PFSK-1 (cell line): ENCODE data around the gene TASOR2.

Experiments used
- FOXP2 ChIP-seq: optimal IDR thresholded peaks from 2 replicates; pipeline ENCODE3; 2011; ENCODE audit warnings: borderline replicate concordance, control low read depth, inconsistent platforms; ENCODE audit not compliant: insufficient read depth; ENCODE audit errors: extremely low read length, extremely low read depth
- POLR2AphosphoS5 ChIP-seq: IDR thresholded peaks from 2 replicates; pipeline ENCODE4 v1.6.1; 2012; ENCODE audit warnings: low read depth, mild to moderate bottlenecking, control low read depth, low read length, moderate library complexity
- SIN3A ChIP-seq: IDR thresholded peaks from 2 replicates; pipeline ENCODE4 v1.6.1; 2012; ENCODE audit warnings: mild to moderate bottlenecking, low read length, moderate library complexity, borderline replicate concordance; ENCODE audit not compliant: insufficient read depth
- TAF1 ChIP-seq: IDR thresholded peaks from 2 replicates; pipeline ENCODE4 v1.6.1; 2012; ENCODE audit warnings: low read length, control low read depth, borderline replicate concordance; ENCODE audit not compliant: insufficient read depth
- TF ChIP-seq, protein P1 (sequence below), 2 experiments: IDR thresholded peaks; 2 replicates each; pipeline versions ENCODE4 v1.6.1 to v1.8.0; 2011 to 2012; ENCODE audit warnings: low read depth in 2 of 2, low read length in 2 of 2, control low read depth in 1 of 2, inconsistent platforms in 1 of 2, mild to moderate bottlenecking in 1 of 2, moderate library complexity in 1 of 2; ENCODE audit not compliant: insufficient read depth in 1 of 2

The TASOR2 gene

DNA sequence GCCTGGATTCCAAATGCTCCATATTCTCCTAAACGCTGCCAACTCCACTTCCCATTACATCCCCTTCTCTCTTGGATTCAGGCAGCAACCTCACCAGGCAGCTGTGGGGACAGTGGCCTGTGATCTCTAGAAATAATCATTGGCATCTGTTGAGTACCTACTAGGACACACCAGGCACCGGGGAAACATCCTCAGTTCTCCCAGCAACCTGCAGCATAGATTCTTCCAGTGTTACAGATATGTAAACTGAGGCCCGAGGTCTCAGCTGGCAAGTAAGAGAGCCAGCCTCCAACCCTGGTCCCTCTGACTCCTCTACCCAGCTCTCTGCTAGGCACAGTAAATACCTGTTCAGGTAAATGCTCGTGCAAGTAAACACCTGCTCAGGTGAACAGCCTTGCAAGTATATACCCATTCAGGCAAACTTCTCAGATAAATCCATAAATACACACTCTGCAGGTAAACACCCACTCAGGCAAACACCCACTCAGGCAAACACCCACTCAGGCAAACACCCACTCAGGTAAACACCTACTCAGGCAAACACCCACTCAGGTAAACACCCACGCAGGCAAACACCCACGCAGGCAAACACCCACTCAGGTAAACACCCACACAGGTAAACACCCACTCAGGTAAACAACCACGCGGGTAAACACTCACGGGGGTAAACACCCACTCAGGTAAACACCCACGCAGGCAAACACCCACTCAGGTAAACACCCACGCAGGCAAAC lies 37.0 kb upstream of the TASOR2 start:
- TF ChIP-seq SIN3A: no peak
- TF ChIP-seq, protein P1, sequence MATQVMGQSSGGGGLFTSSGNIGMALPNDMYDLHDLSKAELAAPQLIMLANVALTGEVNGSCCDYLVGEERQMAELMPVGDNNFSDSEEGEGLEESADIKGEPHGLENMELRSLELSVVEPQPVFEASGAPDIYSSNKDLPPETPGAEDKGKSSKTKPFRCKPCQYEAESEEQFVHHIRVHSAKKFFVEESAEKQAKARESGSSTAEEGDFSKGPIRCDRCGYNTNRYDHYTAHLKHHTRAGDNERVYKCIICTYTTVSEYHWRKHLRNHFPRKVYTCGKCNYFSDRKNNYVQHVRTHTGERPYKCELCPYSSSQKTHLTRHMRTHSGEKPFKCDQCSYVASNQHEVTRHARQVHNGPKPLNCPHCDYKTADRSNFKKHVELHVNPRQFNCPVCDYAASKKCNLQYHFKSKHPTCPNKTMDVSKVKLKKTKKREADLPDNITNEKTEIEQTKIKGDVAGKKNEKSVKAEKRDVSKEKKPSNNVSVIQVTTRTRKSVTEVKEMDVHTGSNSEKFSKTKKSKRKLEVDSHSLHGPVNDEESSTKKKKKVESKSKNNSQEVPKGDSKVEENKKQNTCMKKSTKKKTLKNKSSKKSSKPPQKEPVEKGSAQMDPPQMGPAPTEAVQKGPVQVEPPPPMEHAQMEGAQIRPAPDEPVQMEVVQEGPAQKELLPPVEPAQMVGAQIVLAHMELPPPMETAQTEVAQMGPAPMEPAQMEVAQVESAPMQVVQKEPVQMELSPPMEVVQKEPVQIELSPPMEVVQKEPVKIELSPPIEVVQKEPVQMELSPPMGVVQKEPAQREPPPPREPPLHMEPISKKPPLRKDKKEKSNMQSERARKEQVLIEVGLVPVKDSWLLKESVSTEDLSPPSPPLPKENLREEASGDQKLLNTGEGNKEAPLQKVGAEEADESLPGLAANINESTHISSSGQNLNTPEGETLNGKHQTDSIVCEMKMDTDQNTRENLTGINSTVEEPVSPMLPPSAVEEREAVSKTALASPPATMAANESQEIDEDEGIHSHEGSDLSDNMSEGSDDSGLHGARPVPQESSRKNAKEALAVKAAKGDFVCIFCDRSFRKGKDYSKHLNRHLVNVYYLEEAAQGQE (IDR thresholded peaks at IDR 0.05; ENCODE audit: insufficient read depth in 1 of 2, low read depth in 2 of 2, low read length in 2 of 2): no peak

DNA sequence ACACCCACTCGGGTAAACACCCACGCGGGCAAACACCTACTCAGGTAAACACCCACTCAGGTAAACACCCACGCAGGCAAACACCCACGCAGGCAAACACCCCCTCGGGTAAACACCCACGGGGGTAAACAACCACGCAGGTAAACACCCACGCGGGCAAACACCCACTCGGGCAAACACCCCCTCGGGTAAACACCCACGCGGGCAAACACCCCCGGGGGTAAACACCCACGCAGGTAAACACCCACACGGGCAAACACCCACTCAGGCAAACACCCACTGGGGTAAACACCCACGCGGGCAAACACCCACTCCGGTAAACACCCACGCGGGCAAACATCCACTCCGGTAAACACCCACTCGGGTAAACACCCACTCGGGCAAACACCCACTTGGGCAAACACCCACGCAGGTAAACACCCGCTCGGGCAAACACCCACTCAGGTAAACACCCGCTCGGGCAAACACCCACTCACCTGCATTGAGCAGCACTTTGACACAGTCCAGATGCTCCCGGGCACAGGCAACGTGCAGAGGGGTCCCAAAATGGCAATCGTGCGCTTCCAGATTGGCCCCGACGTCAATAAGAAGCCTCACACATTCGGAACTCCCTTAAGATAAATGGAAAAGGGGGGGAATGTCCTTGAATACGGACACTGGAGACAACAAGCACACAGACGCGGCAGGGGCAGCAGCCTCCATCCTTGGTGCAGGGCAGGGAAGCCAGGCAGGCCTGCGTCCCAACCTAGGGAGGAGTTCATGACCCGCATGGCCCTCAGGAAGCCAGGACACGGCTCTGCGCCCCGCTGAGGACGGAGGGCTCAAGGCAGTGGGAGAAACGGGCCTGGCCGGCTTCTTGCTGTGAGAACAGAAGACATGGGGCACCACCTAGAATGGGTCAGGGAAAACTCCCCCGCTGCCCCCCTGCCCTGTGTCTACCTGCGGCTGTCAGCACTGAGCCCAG lies 35.9 kb upstream of the TASOR2 start:
- TF ChIP-seq TAF1 (no peak), FOXP2 (no peak), POLR2AphosphoS5 (no peak), SIN3A (no peak)
- TF ChIP-seq, protein P1 (IDR thresholded peaks at IDR 0.05; ENCODE audit: insufficient read depth in 1 of 2, low read depth in 2 of 2, low read length in 2 of 2): no peak

DNA sequence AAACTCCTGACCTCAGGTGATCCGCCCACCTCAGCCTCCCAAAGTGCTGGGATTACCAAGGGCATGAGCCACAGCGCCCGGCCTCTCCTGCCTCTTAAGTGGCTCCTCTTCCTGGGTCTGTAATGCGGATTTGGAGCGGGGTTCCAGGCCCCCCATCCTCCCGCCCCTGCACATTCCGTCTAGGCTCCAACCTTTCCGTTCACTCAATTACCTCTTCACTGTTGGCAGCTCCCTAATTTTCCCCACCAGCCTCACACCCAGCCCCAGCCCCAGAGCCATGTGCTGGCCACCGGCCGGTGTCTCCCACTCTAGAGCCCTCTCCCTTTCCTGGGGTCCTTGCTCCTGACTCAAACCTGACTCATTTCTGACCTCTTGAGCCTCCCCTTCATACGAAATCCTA lies 34.9 kb upstream of the TASOR2 start:
- TF ChIP-seq POLR2AphosphoS5 (no peak), TAF1 (no peak), FOXP2 (no peak), SIN3A (no peak)
- TF ChIP-seq, protein P1 (IDR thresholded peaks at IDR 0.05; ENCODE audit: insufficient read depth in 1 of 2, low read depth in 2 of 2, low read length in 2 of 2): no peak

DNA sequence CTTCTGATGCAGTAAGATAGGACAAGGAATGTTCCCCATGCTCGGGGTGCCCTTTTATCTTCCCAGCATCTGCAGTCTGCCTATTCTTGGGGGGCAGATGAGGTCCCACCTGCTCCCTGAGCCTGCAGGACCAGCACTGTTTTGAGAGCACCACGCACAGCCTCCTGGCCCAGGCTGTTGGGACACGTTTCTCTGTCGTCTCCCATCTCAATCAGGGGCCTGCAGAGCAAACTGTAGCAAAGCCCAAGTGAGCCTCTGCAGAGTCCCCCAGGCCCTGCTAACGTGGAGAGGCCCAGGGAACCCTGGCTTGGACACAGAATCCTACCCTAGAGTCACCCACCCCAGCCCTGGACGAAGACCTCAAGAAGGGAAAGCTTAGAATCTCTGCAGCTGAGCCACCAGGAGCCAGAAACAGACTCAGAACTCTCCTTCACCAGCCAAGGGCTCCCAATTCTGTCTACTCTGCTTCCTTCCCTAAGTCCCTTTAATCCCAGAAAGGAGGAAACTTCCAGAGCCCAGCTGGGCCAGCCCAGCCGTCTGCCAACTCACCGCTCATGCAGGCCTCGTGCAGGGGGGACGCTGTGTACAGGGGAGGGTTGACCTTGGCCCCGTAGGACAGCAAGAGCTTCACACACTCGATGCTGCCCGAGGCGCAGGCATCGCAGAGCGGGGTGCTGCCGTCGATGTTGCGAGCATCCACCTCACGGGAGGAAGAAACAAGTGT lies 33.8 kb upstream of the TASOR2 start:
- TF ChIP-seq TAF1 (no peak), FOXP2 (no peak), POLR2AphosphoS5 (no peak), SIN3A (no peak)
- TF ChIP-seq, protein P1 (IDR thresholded peaks at IDR 0.05; ENCODE audit: insufficient read depth in 1 of 2, low read depth in 2 of 2, low read length in 2 of 2): no peak
